Activated B cell treated with CpG ODN at 0.5 μM for 24 hours (primary cell): Measurements from ENCODE around the gene MLLT10. TPM values are rescaled to one million over a fixed set of nuclear protein-coding genes. Genes with fewer than 3 reads are reported as not detected.

Source experiments
- ATAC-seq: fragments of 200-7000 bp; cut with Tn5 transposase; one replicate; pipeline ENCODE4 v1.10.0; 2021; ENCODE audit warnings: low read depth, mild to moderate bottlenecking, moderate library complexity
- CTCF ChIA-PET: fragments of 350-600 bp; sonication (Branson Sonifier 250); formaldehyde crosslinking; loops from one replicate; lab custom pipeline; 2021; ENCODE audit warnings: antibody characterized with exemption; lab: Charles Lee
- POLR2A ChIA-PET: fragments of 350-600 bp; sonication (Branson Sonifier 250); formaldehyde crosslinking; loops from one replicate; lab custom pipeline; 2021; ENCODE audit warnings: antibody characterized with exemption; lab: Charles Lee
- DNase-seq: peaks from one replicate; pipeline ENCODE4 v3.0.0; 2022
- H3K27ac Mint-ChIP-seq: one replicate; pipeline ENCODE4 v1.8.0; 2020; ENCODE audit warnings: mixed read lengths
- H3K27me3 Mint-ChIP-seq: one replicate; pipeline ENCODE4 v1.8.0; 2021; ENCODE audit warnings: mixed read lengths
- H3K36me3 Mint-ChIP-seq: one replicate; pipeline ENCODE4 v1.8.0; 2021; ENCODE audit warnings: low read depth, mixed read lengths
- H3K4me1 Mint-ChIP-seq: one replicate; pipeline ENCODE4 v1.8.0; 2021; ENCODE audit warnings: mixed read lengths
- H3K4me3 Mint-ChIP-seq: one replicate; pipeline ENCODE4 v1.8.0; 2020; ENCODE audit warnings: mild to moderate bottlenecking, mixed read lengths
- H3K9me3 Mint-ChIP-seq: one replicate; pipeline ENCODE4 v1.8.0; 2020; ENCODE audit warnings: mixed read lengths
- CTCF ChIP-seq: fragments of 200-600 bp; IDR thresholded peaks from one replicate; pipeline ENCODE4 v1.8.0; 2022; ENCODE audit warnings: antibody characterized with exemption, mild to moderate bottlenecking
- intact Hi-C: fragments of 100-400 bp; cut with micrococcal nuclease; formaldehyde crosslinking; loops from one replicate; pipeline ENCODE4 v1.15.1; 2024
- total RNA-seq: library from RNA; stranded (reverse); gene quantifications from 2 replicates; pipeline ENCODE4 v1.2.3, GENCODE V29; 2022

Gene MLLT10
- total RNA-seq, 1 donor from 2014 or later, result 48.7 TPM

- POLR2A ChIA-PET, result no interaction called here
- peaks cover 29% of the 10 kb centered on the region for H3K4me1 Mint-ChIP-seq
- no peak overlapping the region for H3K27ac Mint-ChIP-seq
- intact Hi-C loops, result loop anchor here (1.0 to 10.0 kb wide), 3 partner anchors 786 to 1192 kb away; partner anchors contain the start of gene COMMD3
- H3K9me3 Mint-ChIP-seq, result no peaks in the 10 kb centered on the region
- H3K27me3 Mint-ChIP-seq, result peaks cover 18% of the 10 kb centered on the region
- DNase-seq, result no peak
- no peak overlapping the region for H3K4me3 Mint-ChIP-seq
- TF ChIP-seq CTCF, result no peak
- no peak for ATAC-seq
- CTCF ChIA-PET, result no interaction called here
- H3K36me3 Mint-ChIP-seq, result peaks cover 7% of the 10 kb centered on the region
Observed at GRCh38 chr10:21530168-21530567, 3.9 kb upstream of the MLLT10 start.

GRCh38 chr10:21530641-21531040, 3.4 kb upstream of the MLLT10 start:
- H3K27ac Mint-ChIP-seq, result no peak overlapping the region
- intact Hi-C loops, result loop anchor here (1.0 to 10.0 kb wide), 3 partner anchors 786 to 1192 kb away; partner anchors contain the start of gene COMMD3
- H3K36me3 Mint-ChIP-seq, result peaks cover 7% of the 10 kb centered on the region
- no peak for DNase-seq
- TF ChIP-seq CTCF, result no peak
- POLR2A ChIA-PET, result interaction anchor here (0.8 kb wide), 1 partner anchor 35 kb away, joined by 4 read pairs; no protein-coding TSS in a partner anchor
- peaks cover 27% of the 10 kb centered on the region for H3K4me1 Mint-ChIP-seq
- peaks cover 15% of the 10 kb centered on the region for H3K27me3 Mint-ChIP-seq
- CTCF ChIA-PET, result no interaction called here
- H3K4me3 Mint-ChIP-seq, result no peak overlapping the region
- no peaks in the 10 kb centered on the region for H3K9me3 Mint-ChIP-seq
- ATAC-seq, result no peak

GRCh38 chr10:21531164-21531563, 2.9 kb upstream of the MLLT10 start:
- no peak overlapping the region for H3K27ac Mint-ChIP-seq
- CTCF ChIA-PET, result no interaction called here
- DNase-seq (no peak), ATAC-seq (no peak)
- no peak overlapping the region for H3K4me3 Mint-ChIP-seq
- H3K4me1 Mint-ChIP-seq, result peaks cover 30% of the 10 kb centered on the region
- H3K27me3 Mint-ChIP-seq, result peaks cover 15% of the 10 kb centered on the region
- TF ChIP-seq CTCF, result no peak
- intact Hi-C loops, result loop anchor here (5.0 to 10.0 kb wide), 2 partner anchors 1074 to 1191 kb away; no protein-coding TSS in a partner anchor
- POLR2A ChIA-PET, result interaction anchor here (0.6 to 0.8 kb wide), 2 partner anchors 35 to 422 kb away, joined by 4 to 9 read pairs; no protein-coding TSS in a partner anchor
- H3K9me3 Mint-ChIP-seq, result no peaks in the 10 kb centered on the region
- peaks cover 7% of the 10 kb centered on the region for H3K36me3 Mint-ChIP-seq

GRCh38 chr10:21532694-21533466, 1.2 kb upstream of the MLLT10 start:
- peaks cover 21% of the 10 kb centered on the region for H3K4me1 Mint-ChIP-seq

More at GRCh38 chr10:21532694-21533466, 1.2 kb upstream of the MLLT10 start:
- H3K27me3 Mint-ChIP-seq, result peaks cover 7% of the 10 kb centered on the region
- H3K36me3 Mint-ChIP-seq, result peaks cover 10% of the 10 kb centered on the region
- H3K9me3 Mint-ChIP-seq, result no peaks in the 10 kb centered on the region
- CTCF ChIA-PET, result no interaction called here
- peak overlapping the region; percentile 90 for H3K4me3 Mint-ChIP-seq
- DNase-seq (no peak), ATAC-seq (no peak)
- TF ChIP-seq CTCF, result no peak
- intact Hi-C loops, result loop anchor here (1.0 to 10.0 kb wide), 5 partner anchors 8 to 1189 kb away; partner anchors contain the start of gene SKIDA1
- peak overlapping the region; percentile 92 for H3K27ac Mint-ChIP-seq
- POLR2A ChIA-PET, result interaction anchor here (0.8 to 1.5 kb wide), 8 partner anchors 35 to 904 kb away, joined by 3 to 5 read pairs (median 4); partner anchors contain the start of genes COMMD3 and DNAJC1
